Activated B cell treated with CpG ODN at 0.5 μM for 24 hours (primary cell): Measurements from ENCODE around the gene SLC6A11. TPM values are rescaled to one million over a fixed set of nuclear protein-coding genes. Genes with fewer than 3 reads are reported as not detected.

Experiments
- ATAC-seq: fragments of 200-7000 bp; cut with Tn5 transposase; one replicate; pipeline ENCODE4 v1.10.0; 2021; ENCODE audit warnings: low read depth, mild to moderate bottlenecking, moderate library complexity
- CTCF ChIA-PET: fragments of 350-600 bp; sonication (Branson Sonifier 250); formaldehyde crosslinking; loops from one replicate; lab custom pipeline; 2021; ENCODE audit warnings: antibody characterized with exemption; lab: Charles Lee
- POLR2A ChIA-PET: fragments of 350-600 bp; sonication (Branson Sonifier 250); formaldehyde crosslinking; loops from one replicate; lab custom pipeline; 2021; ENCODE audit warnings: antibody characterized with exemption; lab: Charles Lee
- DNase-seq: peaks from one replicate; pipeline ENCODE4 v3.0.0; 2022
- H3K27ac Mint-ChIP-seq: one replicate; pipeline ENCODE4 v1.8.0; 2020; ENCODE audit warnings: mixed read lengths
- H3K27me3 Mint-ChIP-seq: one replicate; pipeline ENCODE4 v1.8.0; 2021; ENCODE audit warnings: mixed read lengths
- H3K36me3 Mint-ChIP-seq: one replicate; pipeline ENCODE4 v1.8.0; 2021; ENCODE audit warnings: low read depth, mixed read lengths
- H3K4me1 Mint-ChIP-seq: one replicate; pipeline ENCODE4 v1.8.0; 2021; ENCODE audit warnings: mixed read lengths
- H3K4me3 Mint-ChIP-seq: one replicate; pipeline ENCODE4 v1.8.0; 2020; ENCODE audit warnings: mild to moderate bottlenecking, mixed read lengths
- H3K9me3 Mint-ChIP-seq: one replicate; pipeline ENCODE4 v1.8.0; 2020; ENCODE audit warnings: mixed read lengths
- intact Hi-C: fragments of 100-400 bp; cut with micrococcal nuclease; formaldehyde crosslinking; loops from one replicate; pipeline ENCODE4 v1.15.1; 2024
- total RNA-seq: library from RNA; stranded (reverse); gene quantifications from 2 replicates; pipeline ENCODE4 v1.2.3, GENCODE V29; 2022
- TF ChIP-seq, protein P1 (sequence below): fragments of 200-600 bp; IDR thresholded peaks from one replicate; pipeline ENCODE4 v1.8.0; 2022; ENCODE audit warnings: antibody characterized with exemption, mild to moderate bottlenecking

Gene SLC6A11
- total RNA-seq, 1 donor from 2014 or later: not detected

DNA sequence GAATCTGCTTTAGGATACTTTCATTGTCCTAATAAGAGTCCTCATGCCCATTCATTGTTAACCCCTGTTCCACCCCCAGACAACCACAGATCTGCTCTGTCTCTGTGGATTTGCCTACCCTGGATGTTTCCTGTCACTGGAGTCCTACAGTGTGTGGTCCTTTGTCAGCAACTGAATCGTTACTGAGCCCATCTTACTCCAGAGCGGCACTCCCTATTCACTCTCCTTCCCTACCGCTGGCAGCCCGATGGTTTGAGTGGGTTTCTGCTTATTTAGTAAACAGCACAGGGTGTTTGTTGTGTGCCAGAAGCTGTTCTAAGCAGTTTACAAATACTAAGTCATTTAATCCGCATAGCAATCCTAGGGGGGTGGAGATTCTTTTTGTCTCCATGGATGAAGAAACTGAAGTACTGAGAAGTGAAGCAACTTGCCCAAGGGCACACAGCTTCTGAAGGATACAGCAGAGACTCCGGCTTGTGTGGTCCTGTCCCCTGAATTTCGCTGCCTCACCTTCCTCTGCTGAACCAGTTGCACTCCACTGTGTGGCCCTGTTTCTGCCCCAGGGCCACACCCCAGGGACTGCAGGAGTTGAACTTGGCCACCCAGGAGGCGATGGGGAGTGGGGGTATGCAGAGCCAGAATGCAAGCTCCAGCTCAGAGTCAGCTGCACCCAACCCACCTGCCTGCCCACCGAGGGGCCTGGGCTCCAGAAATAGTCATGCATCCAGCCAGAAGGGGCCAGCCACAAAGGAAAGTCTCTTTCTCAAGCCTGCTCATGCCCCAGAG is 120.0 kb downstream of the SLC6A11 start:
- Mint-ChIP-seq H3K27ac (no peak overlapping the region), H3K36me3 (no peaks in the 10 kb centered on the region), H3K4me1 (no peaks in the 10 kb centered on the region), H3K9me3 (no peaks in the 10 kb centered on the region), H3K4me3 (no peak overlapping the region), H3K27me3 (peaks cover 7% of the 10 kb centered on the region)
- CTCF ChIA-PET: no interaction called here
- ATAC-seq (no peak), DNase-seq (no peak)
- intact Hi-C loops: no loop called here
- POLR2A ChIA-PET: no interaction called here
- TF ChIP-seq, protein P1, sequence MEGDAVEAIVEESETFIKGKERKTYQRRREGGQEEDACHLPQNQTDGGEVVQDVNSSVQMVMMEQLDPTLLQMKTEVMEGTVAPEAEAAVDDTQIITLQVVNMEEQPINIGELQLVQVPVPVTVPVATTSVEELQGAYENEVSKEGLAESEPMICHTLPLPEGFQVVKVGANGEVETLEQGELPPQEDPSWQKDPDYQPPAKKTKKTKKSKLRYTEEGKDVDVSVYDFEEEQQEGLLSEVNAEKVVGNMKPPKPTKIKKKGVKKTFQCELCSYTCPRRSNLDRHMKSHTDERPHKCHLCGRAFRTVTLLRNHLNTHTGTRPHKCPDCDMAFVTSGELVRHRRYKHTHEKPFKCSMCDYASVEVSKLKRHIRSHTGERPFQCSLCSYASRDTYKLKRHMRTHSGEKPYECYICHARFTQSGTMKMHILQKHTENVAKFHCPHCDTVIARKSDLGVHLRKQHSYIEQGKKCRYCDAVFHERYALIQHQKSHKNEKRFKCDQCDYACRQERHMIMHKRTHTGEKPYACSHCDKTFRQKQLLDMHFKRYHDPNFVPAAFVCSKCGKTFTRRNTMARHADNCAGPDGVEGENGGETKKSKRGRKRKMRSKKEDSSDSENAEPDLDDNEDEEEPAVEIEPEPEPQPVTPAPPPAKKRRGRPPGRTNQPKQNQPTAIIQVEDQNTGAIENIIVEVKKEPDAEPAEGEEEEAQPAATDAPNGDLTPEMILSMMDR: no peak

DNA sequence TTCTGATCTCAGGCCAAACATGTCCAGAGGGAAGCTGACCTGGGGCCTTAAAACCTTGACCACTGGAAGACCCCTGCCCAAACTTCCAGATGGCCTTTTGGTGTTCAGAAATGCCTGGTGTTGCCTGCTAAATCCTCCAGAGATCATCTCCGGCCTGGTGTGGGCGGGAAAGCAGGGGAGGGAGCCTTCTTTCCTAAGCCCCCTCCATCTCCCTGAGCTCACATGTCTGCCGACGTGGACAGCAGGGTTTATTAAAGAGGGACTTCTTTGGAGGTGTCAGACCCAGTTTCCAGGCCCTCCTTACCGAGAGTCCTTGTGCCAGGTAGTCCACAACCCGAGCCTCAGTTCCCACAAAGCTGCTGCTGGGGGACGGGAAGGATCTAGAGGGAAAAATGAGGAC is 120.7 kb downstream of the SLC6A11 start:
- Mint-ChIP-seq H3K4me1 (no peaks in the 10 kb centered on the region), H3K36me3 (no peaks in the 10 kb centered on the region), H3K27me3 (peaks cover 7% of the 10 kb centered on the region), H3K27ac (no peak overlapping the region), H3K4me3 (no peak overlapping the region), H3K9me3 (no peaks in the 10 kb centered on the region)
- no peak for DNase-seq
- CTCF ChIA-PET: no interaction called here
- ATAC-seq: no peak
- intact Hi-C loops: no loop called here
- POLR2A ChIA-PET: no interaction called here
- TF ChIP-seq, protein P1: no peak

DNA sequence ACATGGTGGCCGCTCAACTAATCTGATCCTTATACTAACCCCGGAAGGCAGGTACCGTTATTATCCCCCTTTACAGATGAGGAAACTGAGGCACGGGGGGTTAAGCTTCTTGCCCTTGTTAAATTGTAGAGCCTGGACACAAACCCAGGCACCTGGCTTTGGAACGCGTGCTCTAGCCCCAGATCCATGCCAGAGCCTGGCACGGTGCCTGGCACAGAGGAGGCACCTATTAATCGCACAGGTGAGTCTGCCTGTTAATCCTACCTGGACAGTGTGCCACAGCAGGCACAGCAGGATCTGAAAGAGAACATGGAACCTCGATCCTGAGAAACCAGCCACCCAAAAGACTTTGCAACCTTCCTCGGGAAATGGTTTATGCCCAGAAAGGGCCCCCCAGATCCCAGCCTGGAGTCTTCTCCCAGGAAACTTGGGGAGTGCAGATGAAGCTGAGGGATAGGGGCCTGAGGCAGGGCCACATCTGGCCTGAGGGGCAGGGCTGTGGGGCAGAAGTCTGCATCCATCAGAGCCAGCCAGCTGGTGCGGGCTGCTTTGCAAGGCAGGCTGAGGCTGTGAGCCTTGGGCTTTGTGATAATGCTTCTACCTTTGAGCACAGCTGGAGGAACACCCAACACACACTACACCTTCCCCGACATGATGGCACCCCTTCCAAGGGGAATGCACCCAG is 121.3 kb downstream of the SLC6A11 start:
- Mint-ChIP-seq H3K27ac (no peak overlapping the region), H3K4me1 (no peaks in the 10 kb centered on the region), H3K4me3 (no peak overlapping the region), H3K36me3 (no peaks in the 10 kb centered on the region), H3K9me3 (peaks cover under 1% of the 10 kb centered on the region), H3K27me3 (peaks cover 10% of the 10 kb centered on the region)
- CTCF ChIA-PET: interaction anchor here (1.0 kb wide), 1 partner anchor 11 kb away, joined by 3 read pairs; no protein-coding TSS in a partner anchor
- POLR2A ChIA-PET: no interaction called here
- TF ChIP-seq, protein P1: no peak
- intact Hi-C loops: no loop called here
- ATAC-seq (no peak), DNase-seq (no peak)

DNA sequence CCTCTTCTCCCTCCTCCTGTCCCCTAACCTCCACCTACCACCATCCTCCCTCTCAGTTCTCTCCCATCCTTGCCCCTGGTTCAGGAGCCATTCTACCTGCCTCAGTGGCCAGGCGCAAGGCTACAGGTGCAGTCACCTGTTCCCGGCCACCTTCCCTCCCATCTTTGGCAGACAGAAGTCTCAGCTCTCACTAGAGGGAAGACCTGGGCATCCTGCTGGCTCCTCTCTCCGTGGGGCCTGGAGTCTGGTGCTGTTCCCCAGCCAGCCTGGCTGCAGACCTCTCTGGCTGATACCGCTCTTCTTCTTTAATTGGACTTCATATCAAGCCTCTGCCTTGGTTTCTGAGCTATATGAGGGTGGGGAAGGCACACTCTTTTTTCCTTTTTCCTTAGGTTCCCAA is 123.5 kb downstream of the SLC6A11 start:
- Mint-ChIP-seq H3K4me1 (no peaks in the 10 kb centered on the region), H3K36me3 (no peaks in the 10 kb centered on the region), H3K27me3 (peaks cover 13% of the 10 kb centered on the region), H3K4me3 (no peak overlapping the region), H3K9me3 (peaks cover 3% of the 10 kb centered on the region), H3K27ac (no peak overlapping the region)
- DNase-seq (no peak), ATAC-seq (no peak)
- ChIA-PET POLR2A (no interaction called here), CTCF (no interaction called here)
- TF ChIP-seq, protein P1: no peak
- intact Hi-C loops: no loop called here

DNA sequence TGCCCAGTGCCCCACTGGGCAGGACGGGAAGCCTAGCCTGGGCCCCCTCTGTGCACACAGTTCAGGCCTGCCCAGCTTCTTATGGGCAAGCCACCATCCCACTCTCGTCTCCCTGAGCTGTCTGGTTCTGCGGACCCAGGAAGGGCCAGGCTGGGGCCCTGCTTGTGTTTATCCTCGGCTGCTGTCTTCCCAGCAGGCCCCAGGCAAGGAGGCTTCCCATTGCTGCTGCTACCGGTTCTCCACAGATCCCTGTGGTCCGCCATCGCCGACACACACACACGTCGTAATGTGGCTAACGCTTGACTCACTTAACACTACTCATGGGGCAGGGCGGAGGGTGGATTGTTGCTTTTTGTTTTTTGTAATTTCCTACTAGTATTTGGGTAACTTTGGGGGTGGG is 124.1 kb downstream of the SLC6A11 start:
- ChIA-PET POLR2A (no interaction called here), CTCF (no interaction called here)
- intact Hi-C loops: loop anchor here (5.0 to 10.0 kb wide), 2 partner anchors 183 to 395 kb away; no protein-coding TSS in a partner anchor
- ATAC-seq (no peak), DNase-seq (no peak)
- H3K27ac Mint-ChIP-seq: no peak overlapping the region
- H3K9me3 Mint-ChIP-seq: peaks cover 3% of the 10 kb centered on the region
- no peak overlapping the region for H3K4me3 Mint-ChIP-seq
- TF ChIP-seq, protein P1: no peak
- H3K4me1 Mint-ChIP-seq: no peaks in the 10 kb centered on the region
- H3K27me3 Mint-ChIP-seq: peaks cover 15% of the 10 kb centered on the region
- no peaks in the 10 kb centered on the region for H3K36me3 Mint-ChIP-seq
